Measurements from ENCODE around the gene CD19.

Gene CD19

GRCh38 chr16:28983644-28984043 is 51.9 kb downstream of the CD19 start:
- no peak for DNase-seq

GRCh38 chr16:28984091-28984490 is 52.3 kb downstream of the CD19 start:
- no peak for DNase-seq

- no peak for DNase-seq
These were observed 52.9 kb downstream of the CD19 start, which contains the start of gene LAT for GRCh38 chr16:28984619-28985135. Gene LAT, plus strand, starts transcription at chr16:28985052. Its CDS starts 366 bp downstream, at chr16:28985418.

- no peak for DNase-seq
These were observed 53.7 kb downstream of the CD19 start for GRCh38 chr16:28985211-28986041.

DNA sequence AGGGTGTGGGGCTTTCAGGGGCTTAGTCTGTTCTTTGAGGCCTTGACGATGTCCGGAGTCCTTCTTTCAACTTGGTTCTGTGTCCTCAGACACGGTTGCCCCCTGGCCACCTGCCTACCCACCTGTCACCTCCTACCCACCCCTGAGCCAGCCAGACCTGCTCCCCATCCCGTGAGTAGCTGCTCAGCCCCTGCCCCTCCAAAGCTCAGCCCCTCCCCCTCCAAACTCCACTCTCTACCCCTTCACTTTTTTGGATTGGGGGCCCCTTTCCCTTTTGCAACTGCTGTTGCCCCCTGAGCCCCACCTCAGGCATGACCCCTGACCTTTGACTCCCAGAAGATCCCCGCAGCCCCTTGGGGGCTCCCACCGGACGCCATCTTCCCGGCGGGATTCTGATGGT is 54.3 kb downstream of the CD19 start:
- DNase-seq = no peak

- DNase-seq = no peak
These were observed 54.7 kb downstream of the CD19 start for GRCh38 chr16:28986492-28986891.

DNA sequence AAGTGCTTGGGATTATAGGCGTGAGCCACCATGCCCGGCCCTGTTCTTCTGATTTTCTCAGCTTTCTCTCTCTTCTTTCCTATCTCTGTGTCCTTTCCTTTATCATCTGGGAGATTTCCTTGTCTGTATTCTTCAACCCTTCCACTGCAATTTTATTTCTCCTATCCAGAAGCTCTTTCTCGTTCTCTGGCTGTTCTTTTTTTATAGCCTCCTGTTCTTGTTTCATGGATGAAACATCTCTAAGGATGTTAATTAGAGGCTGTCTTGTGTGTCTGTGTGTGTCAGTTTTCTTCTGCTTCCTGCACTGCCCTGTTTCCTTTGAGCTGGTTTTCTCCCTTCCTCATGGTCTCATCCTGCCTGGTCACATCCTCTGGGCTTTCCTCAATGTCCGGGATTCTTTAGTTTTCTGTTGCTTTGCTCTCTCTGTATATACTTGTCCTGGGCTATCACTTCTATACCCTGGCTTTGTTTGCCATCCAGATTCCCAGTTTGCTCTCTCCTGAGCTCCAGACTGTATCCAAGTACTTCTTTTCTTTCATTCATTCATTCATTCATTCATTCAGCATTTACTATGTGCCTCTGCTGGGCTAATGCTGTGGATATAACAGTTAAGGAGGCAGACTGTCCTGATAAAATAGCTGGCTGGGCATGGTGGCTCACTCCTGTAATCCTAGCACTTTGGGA is 55.5 kb downstream of the CD19 start:
- DNase-seq = no peak

All from fibroblast of skin of right biceps (primary cell).